Neural crest cell (in vitro differentiated cells): ENCODE data around the gene SERPINB2. TPM values are rescaled to one million over a fixed set of nuclear protein-coding genes. Genes with fewer than 3 reads are reported as not detected.

ENCODE experiments used
- DNase-seq: peaks from one replicate; pipeline ENCODE4 v3.0.0; 2021; ENCODE audit warnings: low read depth, mixed read lengths, low spot score
- H3K27ac Mint-ChIP-seq: one replicate; pipeline ENCODE4 v1.8.0; 2021; ENCODE audit warnings: mild to moderate bottlenecking, mixed read lengths; ENCODE audit not compliant: unreplicated experiment
- H3K27me3 Mint-ChIP-seq: 2 replicates; pipeline ENCODE4 v1.8.0; 2021; ENCODE audit warnings: low read depth, mild to moderate bottlenecking, mixed read lengths
- H3K36me3 Mint-ChIP-seq: 2 replicates; pipeline ENCODE4 v1.8.0; 2021; ENCODE audit warnings: low read depth, mild to moderate bottlenecking, mixed read lengths
- H3K4me1 Mint-ChIP-seq: 2 replicates; pipeline ENCODE4 v1.8.0; 2021; ENCODE audit warnings: mixed read lengths
- H3K4me3 Mint-ChIP-seq: one replicate; pipeline ENCODE4 v1.8.0; 2021; ENCODE audit warnings: mild to moderate bottlenecking, mixed read lengths
- H3K9me3 Mint-ChIP-seq: 2 replicates; pipeline ENCODE4 v1.8.0; 2021; ENCODE audit warnings: mixed read lengths
- total RNA-seq: library from RNA; stranded (reverse); gene quantifications from 2 replicates; pipeline ENCODE4 v1.2.1, GENCODE V29; 2021
- TF ChIP-seq, protein P1 (sequence below): fragments of 200-600 bp; sonication (generic); conservative IDR thresholded peaks from 2 replicates; pipeline ENCODE4 v1.5.0; 2021; ENCODE audit warnings: antibody characterized with exemption, mild to moderate bottlenecking

The SERPINB2 gene
- total RNA-seq, 1 donor from 2014 or later, result not detected

DNA sequence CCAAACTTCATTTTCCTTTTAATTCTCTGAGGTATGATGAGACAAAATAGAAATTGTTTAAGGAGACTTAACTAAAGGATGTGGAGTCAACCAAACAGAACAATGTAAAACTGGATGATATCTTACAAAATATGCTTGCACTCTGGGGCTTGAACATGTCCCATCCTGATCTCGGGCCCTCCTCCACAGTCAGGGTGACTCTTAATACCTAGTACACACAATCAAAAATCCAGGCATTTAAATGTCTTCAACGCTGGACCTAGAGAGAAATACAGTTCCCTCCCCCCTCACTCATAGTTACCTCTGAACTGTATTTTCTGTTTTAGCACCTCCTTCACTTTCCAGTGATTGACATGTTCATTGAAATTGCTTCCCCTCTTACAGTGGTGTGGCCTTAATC, 36.9 kb upstream of the SERPINB2 start:
- Mint-ChIP-seq H3K4me1 (no peaks in the 10 kb centered on the region), H3K36me3 (no peaks in the 10 kb centered on the region), H3K4me3 (no peak overlapping the region), H3K9me3 (peaks cover 2% of the 10 kb centered on the region), H3K27ac (no peak overlapping the region), H3K27me3 (peaks cover 2% of the 10 kb centered on the region)
- TF ChIP-seq, protein P1, sequence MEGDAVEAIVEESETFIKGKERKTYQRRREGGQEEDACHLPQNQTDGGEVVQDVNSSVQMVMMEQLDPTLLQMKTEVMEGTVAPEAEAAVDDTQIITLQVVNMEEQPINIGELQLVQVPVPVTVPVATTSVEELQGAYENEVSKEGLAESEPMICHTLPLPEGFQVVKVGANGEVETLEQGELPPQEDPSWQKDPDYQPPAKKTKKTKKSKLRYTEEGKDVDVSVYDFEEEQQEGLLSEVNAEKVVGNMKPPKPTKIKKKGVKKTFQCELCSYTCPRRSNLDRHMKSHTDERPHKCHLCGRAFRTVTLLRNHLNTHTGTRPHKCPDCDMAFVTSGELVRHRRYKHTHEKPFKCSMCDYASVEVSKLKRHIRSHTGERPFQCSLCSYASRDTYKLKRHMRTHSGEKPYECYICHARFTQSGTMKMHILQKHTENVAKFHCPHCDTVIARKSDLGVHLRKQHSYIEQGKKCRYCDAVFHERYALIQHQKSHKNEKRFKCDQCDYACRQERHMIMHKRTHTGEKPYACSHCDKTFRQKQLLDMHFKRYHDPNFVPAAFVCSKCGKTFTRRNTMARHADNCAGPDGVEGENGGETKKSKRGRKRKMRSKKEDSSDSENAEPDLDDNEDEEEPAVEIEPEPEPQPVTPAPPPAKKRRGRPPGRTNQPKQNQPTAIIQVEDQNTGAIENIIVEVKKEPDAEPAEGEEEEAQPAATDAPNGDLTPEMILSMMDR, result no peak
- DNase-seq, result no peak

DNA sequence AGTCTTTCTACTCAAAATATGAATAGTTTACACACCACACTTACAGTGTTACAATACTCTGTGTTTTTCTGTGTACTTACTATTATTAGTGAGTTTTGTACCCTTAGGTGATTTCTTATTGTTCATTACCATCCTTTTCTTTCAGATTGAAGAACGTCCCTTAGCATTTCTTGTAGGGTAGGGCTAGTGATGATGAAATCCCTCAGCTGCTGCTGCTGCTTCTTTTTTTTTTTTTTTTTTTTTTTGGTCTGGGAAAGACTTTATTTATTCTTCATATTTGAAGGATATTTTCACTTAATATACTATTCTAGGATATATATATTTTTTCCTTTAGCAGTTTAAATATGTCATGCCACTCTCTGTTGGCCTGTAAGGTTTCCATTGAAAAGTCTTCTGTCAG, 29.0 kb upstream of the SERPINB2 start:
- Mint-ChIP-seq H3K9me3 (peaks cover 13% of the 10 kb centered on the region), H3K4me1 (no peaks in the 10 kb centered on the region), H3K36me3 (no peaks in the 10 kb centered on the region)

DNA sequence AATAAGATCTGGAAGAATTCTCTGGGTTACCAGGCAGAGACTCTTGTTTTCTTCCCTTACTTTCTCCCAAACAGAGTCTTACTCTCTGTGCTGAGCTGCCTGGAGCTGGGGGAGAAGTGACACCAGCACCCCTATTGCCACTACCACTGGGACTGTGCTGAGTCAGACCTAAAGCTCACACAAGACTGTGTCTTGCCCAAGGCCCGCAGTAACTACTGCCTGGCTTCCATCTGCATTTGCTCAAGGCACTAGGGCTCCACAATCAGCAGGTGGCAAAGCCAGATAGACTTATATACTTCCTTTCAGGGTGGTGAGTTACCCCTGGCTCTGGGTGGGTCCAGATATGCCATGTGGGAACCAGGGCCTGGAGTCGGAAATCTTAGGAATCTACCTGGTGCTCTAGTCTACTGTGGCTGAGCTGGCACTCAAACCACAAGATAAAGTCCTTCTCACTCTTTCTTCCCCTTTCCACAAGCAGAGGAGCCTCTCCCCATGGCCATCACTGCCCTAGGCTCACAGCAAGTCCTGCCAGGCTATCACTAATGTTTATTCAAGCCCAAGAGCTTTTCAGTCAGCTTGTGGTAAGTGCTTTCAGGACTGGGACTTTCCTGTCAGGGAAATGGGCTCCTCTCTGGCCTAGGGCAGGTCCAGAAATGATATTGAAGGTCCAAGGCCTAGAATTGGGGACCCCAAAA, 27.6 kb upstream of the SERPINB2 start:
- no peaks in the 10 kb centered on the region for H3K36me3 Mint-ChIP-seq
- no peak for DNase-seq
- no peak overlapping the region for H3K4me3 Mint-ChIP-seq
- H3K27me3 Mint-ChIP-seq, result no peaks in the 10 kb centered on the region
- H3K27ac Mint-ChIP-seq, result no peak overlapping the region
- peaks cover 13% of the 10 kb centered on the region for H3K9me3 Mint-ChIP-seq
- H3K4me1 Mint-ChIP-seq, result no peaks in the 10 kb centered on the region
- TF ChIP-seq, protein P1, result no peak

More for the DNA sequence above, 29.0 kb upstream of the SERPINB2 start:
- Mint-ChIP-seq H3K27ac (no peak overlapping the region), H3K4me3 (no peak overlapping the region), H3K27me3 (no peaks in the 10 kb centered on the region)
- DNase-seq, result no peak
- TF ChIP-seq, protein P1, result no peak

DNA sequence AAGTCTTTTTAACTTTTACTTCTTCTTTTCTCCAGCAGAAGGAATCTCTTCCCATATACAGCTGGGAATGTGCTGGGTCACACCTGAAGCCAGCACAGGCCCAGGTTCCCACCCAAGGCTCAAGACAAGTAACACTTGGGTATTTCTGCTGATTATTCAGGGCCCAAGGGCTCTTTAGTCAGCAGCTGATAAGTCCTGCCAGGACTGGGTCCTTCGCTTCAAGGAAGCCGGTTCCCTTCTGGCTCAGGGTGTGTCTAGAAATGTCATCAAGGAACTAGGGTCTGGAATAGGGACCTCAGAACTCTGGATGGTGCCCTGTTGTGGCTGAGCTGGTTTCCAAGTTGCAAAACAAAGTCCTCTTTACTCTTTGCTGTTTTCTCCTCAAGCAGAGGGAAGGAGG, 27.0 kb upstream of the SERPINB2 start:
- H3K27ac Mint-ChIP-seq, result no peak overlapping the region

DNA sequence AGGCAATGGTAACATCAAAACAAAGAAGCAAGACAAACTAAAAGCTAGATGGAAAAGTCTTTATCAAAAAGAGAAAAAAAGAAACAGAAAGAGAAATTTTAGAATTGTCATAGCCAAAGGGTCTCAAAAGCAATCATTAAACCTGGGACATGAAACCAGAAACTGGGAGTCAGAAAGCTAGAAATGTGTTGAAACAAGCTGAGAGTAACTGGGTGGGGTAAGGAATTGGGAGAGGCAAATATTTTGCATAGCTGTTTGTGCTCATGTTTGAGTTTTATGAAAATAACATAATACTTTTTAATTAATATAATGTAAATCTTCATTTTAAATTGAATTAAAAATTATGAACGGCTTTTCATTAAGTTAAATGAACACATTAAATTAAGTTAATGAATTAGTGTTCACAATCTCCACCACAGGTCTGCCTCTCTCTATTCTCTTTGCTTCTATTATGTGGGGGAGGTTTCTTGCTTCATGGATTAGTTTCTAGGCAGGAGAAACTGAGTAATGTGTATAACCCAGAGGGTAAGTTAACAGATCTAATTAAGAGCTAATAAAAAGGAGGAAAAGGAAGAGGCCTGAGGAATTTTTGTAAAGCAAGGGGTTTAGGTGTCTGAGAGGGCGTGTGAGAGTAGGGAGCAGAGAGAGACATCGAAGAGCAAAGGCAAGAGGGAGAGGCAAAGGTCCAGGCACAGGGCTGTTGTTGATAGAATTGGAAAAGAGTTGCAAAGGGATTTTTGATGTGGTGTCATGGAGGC, 20.0 kb upstream of the SERPINB2 start:
- Mint-ChIP-seq H3K36me3 (no peaks in the 10 kb centered on the region), H3K4me1 (no peaks in the 10 kb centered on the region), H3K27ac (no peak overlapping the region), H3K4me3 (no peak overlapping the region), H3K27me3 (peaks cover 5% of the 10 kb centered on the region), H3K9me3 (no peaks in the 10 kb centered on the region)
- TF ChIP-seq, protein P1, result no peak
- no peak for DNase-seq

More for the DNA sequence above, 27.0 kb upstream of the SERPINB2 start:
- Mint-ChIP-seq H3K4me3 (no peak overlapping the region), H3K36me3 (no peaks in the 10 kb centered on the region), H3K27me3 (no peaks in the 10 kb centered on the region), H3K9me3 (peaks cover 11% of the 10 kb centered on the region), H3K4me1 (no peaks in the 10 kb centered on the region)
- DNase-seq, result no peak
- TF ChIP-seq, protein P1, result no peak
